Endodermal cell (in vitro differentiated cells): ENCODE measurements around the gene EEPD1. TPM values are rescaled to one million over a fixed set of nuclear protein-coding genes. Genes with fewer than 3 reads are reported as not detected.

Source experiments
- DNase-seq: peaks from one replicate; pipeline ENCODE4 v3.0.0-alpha.2; 2017
- H3K27ac ChIP-seq: 2 replicates; pipeline ENCODE4 v1.5.1; 2013; ENCODE audit warnings: mild to moderate bottlenecking, low read depth, low read length, moderate library complexity
- H3K27me3 ChIP-seq: 2 replicates; pipeline ENCODE4 v1.6.1; 2013; ENCODE audit warnings: mild to moderate bottlenecking, low read length, moderate library complexity; ENCODE audit not compliant: insufficient read depth, control insufficient read depth, poor library complexity, severe bottlenecking
- H3K36me3 ChIP-seq: 2 replicates; pipeline ENCODE4 v1.7.0; 2013; ENCODE audit warnings: mild to moderate bottlenecking, low read length, moderate library complexity; ENCODE audit not compliant: control insufficient read depth, insufficient read depth
- H3K4me1 ChIP-seq: one replicate; pipeline ENCODE4 v1.7.0; 2013; ENCODE audit warnings: low read length; ENCODE audit not compliant: control insufficient read depth, insufficient read depth
- H3K4me3 ChIP-seq: 2 replicates; pipeline ENCODE4 v1.5.1; 2013; ENCODE audit warnings: mild to moderate bottlenecking, low read length, moderate library complexity
- H3K9ac ChIP-seq: 2 replicates; pipeline ENCODE4 v1.6.1; 2013; ENCODE audit warnings: mild to moderate bottlenecking, low read length, moderate library complexity; ENCODE audit not compliant: poor library complexity, severe bottlenecking; ENCODE audit errors: extremely low read depth
- H3K9me3 ChIP-seq: 2 replicates; pipeline ENCODE4 v1.6.1; 2013; ENCODE audit warnings: mild to moderate bottlenecking, low read length, moderate library complexity; ENCODE audit not compliant: control insufficient read depth
- H3K27ac Mint-ChIP-seq: 2 replicates; pipeline ENCODE4 v1.8.0; 2020; ENCODE audit warnings: mixed read lengths
- H3K27me3 Mint-ChIP-seq: 2 replicates; pipeline ENCODE4 v1.8.0; 2021; ENCODE audit warnings: mild to moderate bottlenecking, mixed read lengths; ENCODE audit not compliant: insufficient read depth
- H3K36me3 Mint-ChIP-seq: 2 replicates; pipeline ENCODE4 v1.8.0; 2020; ENCODE audit warnings: low read depth, mixed read lengths
- H3K4me1 Mint-ChIP-seq: 2 replicates; pipeline ENCODE4 v1.8.0; 2020; ENCODE audit warnings: mixed read lengths
- H3K4me3 Mint-ChIP-seq: 2 replicates; pipeline ENCODE4 v1.8.0; 2020; ENCODE audit warnings: mild to moderate bottlenecking, moderate library complexity, mixed read lengths
- H3K9me3 Mint-ChIP-seq: 2 replicates; pipeline ENCODE4 v1.8.0; 2020; ENCODE audit warnings: mild to moderate bottlenecking, mixed read lengths
- WGBS, 2 experiments: methylation state at CpG; one replicate each; pipeline versions ENCODE4 v1.1.5 to v1.1.7; 2013; ENCODE audit warnings: missing lambda C conversion rate in 2 of 2, mixed read lengths in 1 of 2; ENCODE audit not compliant: insufficient coverage in 1 of 2, insufficient read length in 1 of 2; 5-methylcytosine and 5-hydroxymethylcytosine counted together
- total RNA-seq, 2 donors: library from RNA; stranded (reverse); fragmentation: NEBNext Ultra II Directional in 1 of 2; extraction: Animal tissue kit (Norgen Biotek cat#: 25700) in 1 of 2; gene quantifications; 2 replicates in 1 of 2; 3 replicates in 1 of 2; pipeline ENCODE4 v1.2.1, GENCODE V29; 2021
- TF ChIP-seq, protein P1 (sequence below): fragments of 200-600 bp; sonication (generic); conservative IDR thresholded peaks from 2 replicates; pipeline ENCODE4 v1.5.0; 2021; ENCODE audit warnings: antibody characterized with exemption, mild to moderate bottlenecking

Gene EEPD1
- total RNA-seq, 2 donors from 2014 or later: 9.7 to 11.4 TPM

DNA sequence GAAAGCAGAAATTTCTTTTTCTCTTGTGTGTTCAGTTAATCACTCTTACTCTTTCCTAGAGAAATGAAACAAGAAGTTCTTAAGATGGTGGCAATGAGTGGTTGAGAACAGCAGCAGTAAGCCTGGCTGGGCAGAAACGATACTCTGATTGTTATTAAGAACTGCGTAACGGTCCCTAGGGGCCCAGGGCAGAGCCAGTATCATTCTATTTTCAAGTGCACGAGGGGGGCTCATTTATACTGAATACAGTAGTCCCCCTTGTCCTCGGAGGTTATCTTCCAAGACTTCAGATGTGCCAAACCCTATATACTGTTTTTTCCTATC lies 64.9 kb downstream of the EEPD1 start:
- H3K4me1 Mint-ChIP-seq: peaks cover 34% of the 10 kb centered on the region
- H3K36me3 Mint-ChIP-seq: peaks cover 2% of the 10 kb centered on the region
- H3K27me3 Mint-ChIP-seq: peaks cover 4% of the 10 kb centered on the region
- no peak overlapping the region for H3K4me3 Mint-ChIP-seq
- Histone ChIP-seq H3K9me3 (no peaks in the 10 kb centered on the region), H3K27me3 (no peaks in the 10 kb centered on the region), H3K36me3 (no peaks in the 10 kb centered on the region), H3K4me3 (no peak overlapping the region), H3K27ac (no peak overlapping the region), H3K9ac (no peak overlapping the region), H3K4me1 (peaks cover 7% of the 10 kb centered on the region)
- TF ChIP-seq, protein P1, sequence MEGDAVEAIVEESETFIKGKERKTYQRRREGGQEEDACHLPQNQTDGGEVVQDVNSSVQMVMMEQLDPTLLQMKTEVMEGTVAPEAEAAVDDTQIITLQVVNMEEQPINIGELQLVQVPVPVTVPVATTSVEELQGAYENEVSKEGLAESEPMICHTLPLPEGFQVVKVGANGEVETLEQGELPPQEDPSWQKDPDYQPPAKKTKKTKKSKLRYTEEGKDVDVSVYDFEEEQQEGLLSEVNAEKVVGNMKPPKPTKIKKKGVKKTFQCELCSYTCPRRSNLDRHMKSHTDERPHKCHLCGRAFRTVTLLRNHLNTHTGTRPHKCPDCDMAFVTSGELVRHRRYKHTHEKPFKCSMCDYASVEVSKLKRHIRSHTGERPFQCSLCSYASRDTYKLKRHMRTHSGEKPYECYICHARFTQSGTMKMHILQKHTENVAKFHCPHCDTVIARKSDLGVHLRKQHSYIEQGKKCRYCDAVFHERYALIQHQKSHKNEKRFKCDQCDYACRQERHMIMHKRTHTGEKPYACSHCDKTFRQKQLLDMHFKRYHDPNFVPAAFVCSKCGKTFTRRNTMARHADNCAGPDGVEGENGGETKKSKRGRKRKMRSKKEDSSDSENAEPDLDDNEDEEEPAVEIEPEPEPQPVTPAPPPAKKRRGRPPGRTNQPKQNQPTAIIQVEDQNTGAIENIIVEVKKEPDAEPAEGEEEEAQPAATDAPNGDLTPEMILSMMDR: no peak
- DNase-seq: peak; percentile 10
- H3K27ac Mint-ChIP-seq: no peak overlapping the region
- no peaks in the 10 kb centered on the region for H3K9me3 Mint-ChIP-seq
- WGBS, 2 experiments: 94 to 95% methylated on average over 4 to 5 of the region's 5 CpGs

- Histone ChIP-seq H3K9ac (no peak overlapping the region), H3K4me1 (peaks cover 7% of the 10 kb centered on the region), H3K36me3 (no peaks in the 10 kb centered on the region), H3K4me3 (no peak overlapping the region), H3K9me3 (no peaks in the 10 kb centered on the region), H3K27me3 (no peaks in the 10 kb centered on the region), H3K27ac (no peak overlapping the region)
- no peak overlapping the region for H3K27ac Mint-ChIP-seq
- TF ChIP-seq, protein P1: no peak
- no peak overlapping the region for H3K4me3 Mint-ChIP-seq
- 93 to 100% methylated on average over 1 of the region's 1 CpG for WGBS, 2 experiments
- no peaks in the 10 kb centered on the region for H3K27me3 Mint-ChIP-seq
- H3K4me1 Mint-ChIP-seq: peaks cover 36% of the 10 kb centered on the region
- no peaks in the 10 kb centered on the region for H3K9me3 Mint-ChIP-seq
- DNase-seq: no peak
- no peaks in the 10 kb centered on the region for H3K36me3 Mint-ChIP-seq
These were observed 66.4 kb downstream of the EEPD1 start for GRCh38 chr7:36219429-36219828.

- Histone ChIP-seq H3K4me1 (no peaks in the 10 kb centered on the region), H3K9ac (no peak overlapping the region), H3K27me3 (no peaks in the 10 kb centered on the region), H3K27ac (no peak overlapping the region), H3K36me3 (no peaks in the 10 kb centered on the region), H3K4me3 (no peak overlapping the region), H3K9me3 (no peaks in the 10 kb centered on the region)
- TF ChIP-seq, protein P1: no peak
- no peak for DNase-seq
- H3K4me1 Mint-ChIP-seq: peaks cover 13% of the 10 kb centered on the region
- H3K27me3 Mint-ChIP-seq: no peaks in the 10 kb centered on the region
- H3K36me3 Mint-ChIP-seq: peaks cover 2% of the 10 kb centered on the region
- H3K27ac Mint-ChIP-seq: no peak overlapping the region
- no peaks in the 10 kb centered on the region for H3K9me3 Mint-ChIP-seq
- no peak overlapping the region for H3K4me3 Mint-ChIP-seq
These were observed 70.8 kb downstream of the EEPD1 start for GRCh38 chr7:36223851-36224250.
